Activated T-cell treated with anti-CD3 and anti-CD28 coated beads, Interleukin-2, amount 50 U/mL, for 48 hours (primary cell): ENCODE results near the gene PDIA6.
"Not testable (repeated sequence)": the region's sequence is repeated elsewhere in the genome, so short reads cannot be mapped to it uniquely, and the experiment has no call there.

ENCODE experiments used
- DNase-seq, 2 experiments: peaks; one replicate each; pipeline ENCODE4 v3.0.0-alpha.2; 2020

The PDIA6 gene

DNA sequence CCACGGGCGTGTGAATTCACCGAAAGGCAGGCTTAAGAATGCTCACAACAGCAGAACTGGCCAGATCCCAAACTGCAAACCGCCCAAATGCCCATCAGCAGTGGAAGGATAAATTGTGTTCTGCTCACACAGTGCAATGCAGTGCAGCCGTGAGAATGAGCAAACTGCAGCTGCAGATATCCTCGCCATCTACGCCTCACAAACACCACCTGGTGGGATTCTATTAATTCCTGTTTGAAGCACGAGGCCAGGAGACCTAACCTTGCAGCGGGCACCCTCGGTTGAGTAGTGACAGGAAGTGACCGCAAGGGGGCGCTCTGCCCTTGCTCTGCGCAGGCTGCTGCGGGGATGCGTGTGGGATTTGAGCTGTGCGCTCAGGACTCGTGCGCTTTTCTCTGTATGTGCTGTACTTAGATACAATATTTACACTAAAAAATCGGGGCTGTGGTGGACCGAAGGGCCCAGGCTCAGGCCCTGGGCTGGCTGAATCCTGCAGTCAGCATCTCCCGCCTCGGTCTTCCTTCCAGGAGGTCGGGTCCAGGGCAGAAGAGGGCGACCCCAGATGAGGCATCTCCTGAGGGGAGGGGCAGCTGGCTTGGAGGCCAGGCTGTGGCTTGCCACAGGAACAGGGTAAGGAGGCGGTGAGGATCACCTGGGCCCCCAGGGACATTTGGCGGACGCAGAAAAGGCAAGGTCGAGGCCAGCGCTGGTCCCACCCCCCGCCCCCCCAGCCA is 19.8 kb upstream of the PDIA6 start:
- DNase-seq: peak; percentile 88 to 89

DNA sequence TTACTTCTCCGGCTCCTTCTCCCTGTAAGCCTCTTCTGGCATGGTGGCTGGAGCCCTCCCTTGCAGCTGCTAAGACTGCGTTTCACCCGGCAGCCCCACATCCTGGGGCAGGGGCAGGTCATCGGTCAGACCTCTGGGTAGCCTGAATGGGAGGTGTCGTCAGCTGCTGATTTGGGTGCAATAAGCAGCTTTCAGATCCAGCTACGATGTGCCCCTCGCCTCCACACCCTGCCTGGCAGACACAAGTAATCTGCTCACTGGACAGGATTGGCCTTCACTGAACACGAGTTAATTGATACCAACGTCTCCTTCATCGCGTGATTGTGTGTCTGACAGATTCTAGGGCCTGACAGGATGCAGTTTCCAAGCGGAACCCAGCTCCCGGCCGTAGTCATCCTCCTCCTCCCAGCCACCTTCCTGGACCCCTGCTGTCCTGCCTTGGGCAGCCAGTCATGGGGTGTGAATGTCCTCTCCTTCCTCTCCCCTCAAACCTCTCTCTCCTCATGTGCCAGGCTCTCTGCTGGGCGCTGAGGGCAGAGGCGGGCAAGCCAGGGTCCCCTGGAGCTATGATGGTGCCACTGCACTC is 18.9 kb upstream of the PDIA6 start:
- DNase-seq: no peak

DNA sequence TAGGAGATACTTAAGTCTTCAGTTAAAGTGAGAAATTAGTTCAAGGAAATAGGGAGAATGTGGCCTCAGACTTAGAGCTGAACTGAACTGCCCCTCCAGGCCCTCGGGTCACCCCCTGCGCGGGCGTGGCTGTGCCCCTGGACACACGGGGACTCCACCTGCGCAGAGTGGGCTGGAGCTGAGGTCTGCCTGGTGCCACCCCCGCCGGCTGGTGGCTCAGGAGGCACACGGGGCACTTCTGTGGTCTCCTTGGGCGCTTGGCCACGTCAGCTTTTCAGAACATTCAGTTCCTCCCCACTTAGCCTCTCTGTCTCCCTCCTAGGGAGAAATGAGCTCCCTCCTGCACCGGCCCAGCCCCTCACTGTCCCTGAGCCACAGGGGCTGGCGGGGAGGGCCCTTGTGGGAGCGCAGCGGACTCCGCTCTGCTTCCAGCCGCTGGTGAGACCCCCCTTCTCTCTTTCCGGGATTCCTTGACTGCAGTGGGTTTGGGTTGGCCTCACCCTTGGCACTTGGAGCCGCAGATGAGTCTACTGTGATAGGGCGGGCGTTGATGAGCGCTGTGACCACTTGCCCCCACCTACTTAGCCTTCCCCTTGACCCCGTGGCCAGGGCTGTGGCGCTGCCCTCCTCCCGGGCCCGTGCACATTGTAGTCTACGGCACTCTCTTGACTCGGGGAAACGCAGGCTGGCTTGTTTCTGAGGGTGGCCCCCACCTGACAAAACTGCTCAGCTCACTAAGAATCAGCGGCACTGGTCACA is 18.2 kb upstream of the PDIA6 start:
- DNase-seq: no peak

DNA sequence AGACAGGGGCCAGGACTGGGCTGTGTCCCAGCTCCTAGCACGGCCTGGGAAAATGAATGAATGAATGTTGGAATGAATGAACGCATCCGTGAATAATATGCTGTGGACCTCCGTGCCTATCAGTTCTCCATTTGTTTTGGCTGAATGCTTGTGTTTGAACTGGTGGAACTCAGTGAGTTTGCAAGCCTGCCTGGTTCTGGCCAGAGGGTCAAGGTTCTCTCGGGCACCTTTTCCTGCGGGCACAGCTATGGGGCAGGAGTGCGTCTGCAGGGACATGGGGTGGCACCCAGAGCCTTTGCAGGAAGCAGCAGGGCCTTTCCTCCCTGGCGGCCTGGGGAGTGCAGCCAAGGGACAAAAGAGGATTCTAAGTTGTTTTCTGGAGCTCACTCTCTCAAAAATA is 17.6 kb upstream of the PDIA6 start:
- no peak for DNase-seq

DNA sequence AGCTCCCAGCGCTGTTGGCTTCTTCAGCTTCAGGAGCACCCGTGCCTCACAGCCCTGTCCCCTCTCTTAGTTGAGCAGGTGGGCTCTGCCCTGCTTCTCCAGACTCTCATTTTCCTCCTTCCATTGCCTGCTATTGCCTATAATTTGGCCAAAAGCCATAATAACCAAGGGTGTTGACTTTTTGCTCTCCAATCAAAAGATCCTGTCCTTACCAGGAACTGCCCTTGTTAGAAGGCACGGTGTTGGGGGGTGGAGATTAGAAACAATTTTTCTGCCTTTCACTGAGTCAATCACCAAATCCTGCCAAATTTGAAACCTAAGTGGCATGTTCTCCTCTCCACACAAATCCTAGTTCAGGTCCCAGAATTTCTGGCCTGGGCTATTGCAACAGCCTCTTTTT is 16.7 kb upstream of the PDIA6 start:
- no peak for DNase-seq

DNA sequence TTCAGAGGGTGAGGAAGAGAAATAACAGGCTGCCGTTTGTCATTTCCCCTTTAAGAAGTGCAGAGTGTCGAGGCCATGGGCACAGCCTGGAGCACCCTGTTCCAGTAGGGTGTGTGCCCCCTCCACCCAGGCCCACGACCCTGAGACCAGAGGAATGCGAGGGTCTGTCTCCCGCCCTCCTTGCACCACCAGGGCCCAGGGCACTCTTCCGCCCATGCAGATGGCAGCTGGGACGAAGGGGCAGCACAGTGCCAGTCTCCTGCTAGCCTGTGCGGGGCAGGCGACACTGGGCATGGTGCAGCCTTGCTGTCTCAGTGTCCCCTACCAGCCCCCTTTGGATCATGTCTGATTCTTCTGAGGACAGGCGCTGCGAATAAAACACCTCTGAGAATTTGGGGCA is 15.8 kb upstream of the PDIA6 start:
- DNase-seq: no peak

DNA sequence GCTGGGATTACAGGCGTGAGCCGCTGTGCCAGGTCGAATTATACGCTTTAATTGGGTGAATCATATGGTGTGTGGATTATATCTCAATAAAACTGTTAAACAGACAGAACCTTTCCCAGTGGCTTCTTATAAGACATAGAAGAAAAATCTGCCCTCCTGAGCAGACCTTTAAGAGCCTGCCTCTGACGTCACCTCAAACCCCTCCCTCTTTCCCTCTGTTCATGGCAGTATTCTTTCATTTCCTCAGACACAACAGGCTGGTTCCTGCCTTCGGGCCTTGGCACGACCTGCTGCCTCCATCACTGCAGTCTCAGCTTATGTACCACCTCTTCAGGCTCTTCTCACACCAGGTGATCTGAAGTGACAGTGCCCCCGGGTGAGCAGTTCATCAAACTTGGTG is 14.0 kb upstream of the PDIA6 start:
- DNase-seq: no peak

DNA sequence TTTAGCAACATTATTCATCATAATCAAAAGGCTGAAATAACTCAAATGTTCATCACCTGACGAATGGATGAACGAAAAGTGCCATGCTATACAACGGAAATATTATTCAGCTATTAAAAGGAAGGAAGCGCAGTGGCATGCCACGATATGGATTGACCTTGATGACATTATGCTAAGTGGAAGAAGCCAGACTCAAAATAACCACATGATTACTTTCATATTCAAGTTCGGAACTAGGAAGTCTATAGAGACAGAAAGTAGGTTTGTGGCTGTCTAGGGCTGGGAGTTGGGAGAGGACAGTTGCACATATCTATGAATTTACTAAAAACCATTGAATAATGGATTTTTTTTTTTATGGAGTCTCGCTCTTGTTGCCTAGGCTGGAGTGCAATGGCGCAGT is 13.4 kb upstream of the PDIA6 start:
- no peak for DNase-seq

DNA sequence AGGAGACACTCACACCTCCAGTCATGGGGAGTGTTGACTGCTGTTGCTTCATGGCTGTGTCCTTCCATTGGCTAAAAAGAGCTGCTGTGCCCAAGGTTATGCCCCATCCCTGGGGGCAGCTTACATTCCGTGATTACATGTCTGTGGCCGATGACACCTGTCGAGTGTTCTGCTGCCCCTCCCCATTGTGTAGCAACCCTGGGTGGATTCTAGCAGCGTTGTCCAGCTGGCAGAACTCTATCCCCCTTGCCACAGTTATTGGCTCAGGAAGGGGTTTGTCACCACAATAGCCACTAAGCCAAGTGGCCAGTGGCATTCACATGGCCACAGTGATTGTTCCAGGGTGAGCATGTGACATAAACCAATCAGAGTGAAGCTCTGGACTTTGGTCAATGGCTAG is 11.6 kb upstream of the PDIA6 start:
- no peak for DNase-seq

DNA sequence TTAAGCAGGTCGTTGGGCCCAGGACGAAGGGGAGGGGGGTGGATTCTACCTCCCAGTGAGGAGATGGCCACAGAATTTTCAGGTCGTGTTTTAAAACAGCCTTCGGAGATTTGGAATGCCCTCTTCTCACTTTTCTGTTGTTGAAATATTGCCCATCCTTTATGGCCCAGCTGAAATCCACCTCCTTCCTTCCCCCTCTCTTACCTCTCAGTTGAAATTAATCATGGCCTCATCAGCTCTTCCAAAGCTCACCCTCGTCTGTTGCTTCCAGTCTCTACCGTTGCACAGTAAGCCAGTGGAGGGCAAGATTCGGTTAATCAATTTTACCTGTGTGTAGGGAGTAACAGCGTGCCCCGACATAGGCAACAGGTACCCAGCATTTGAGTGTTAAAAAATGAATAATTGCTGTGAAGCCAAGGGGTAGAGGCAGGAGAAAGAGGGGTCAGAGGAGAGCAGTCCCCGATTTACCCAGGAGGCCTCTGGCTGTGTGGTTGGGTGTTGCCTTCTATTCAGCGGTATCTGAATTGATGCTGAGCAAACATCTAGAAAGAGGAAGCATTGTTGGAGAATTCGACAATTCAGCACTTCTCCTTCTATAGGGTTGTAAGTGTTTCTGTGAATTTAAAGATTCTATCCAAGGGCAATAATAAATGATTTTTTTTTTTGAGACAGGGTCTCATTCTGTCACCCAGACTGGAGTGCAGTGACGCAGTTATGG is 8.6 kb upstream of the PDIA6 start:
- no peak for DNase-seq

DNA sequence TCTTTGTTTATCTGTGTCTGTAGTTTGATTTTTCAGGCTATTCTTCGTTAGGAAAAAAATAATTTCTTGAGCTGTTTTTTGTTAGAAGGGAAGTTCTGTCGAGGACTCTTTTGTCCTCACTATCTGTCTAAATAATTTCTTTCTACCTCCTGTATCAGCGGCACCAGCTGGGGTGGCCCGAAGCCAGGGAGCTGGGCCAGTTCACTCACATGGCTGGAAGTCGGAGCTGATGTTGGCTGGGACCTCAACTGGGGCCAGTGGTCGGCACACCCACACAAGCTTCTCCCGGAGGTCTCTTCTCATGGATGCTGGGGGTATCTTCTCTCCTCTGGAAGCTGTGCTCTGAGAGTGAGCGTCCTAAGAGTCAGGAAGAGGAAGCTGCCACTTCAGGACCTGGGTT is 8.0 kb upstream of the PDIA6 start:
- no peak for DNase-seq

DNA sequence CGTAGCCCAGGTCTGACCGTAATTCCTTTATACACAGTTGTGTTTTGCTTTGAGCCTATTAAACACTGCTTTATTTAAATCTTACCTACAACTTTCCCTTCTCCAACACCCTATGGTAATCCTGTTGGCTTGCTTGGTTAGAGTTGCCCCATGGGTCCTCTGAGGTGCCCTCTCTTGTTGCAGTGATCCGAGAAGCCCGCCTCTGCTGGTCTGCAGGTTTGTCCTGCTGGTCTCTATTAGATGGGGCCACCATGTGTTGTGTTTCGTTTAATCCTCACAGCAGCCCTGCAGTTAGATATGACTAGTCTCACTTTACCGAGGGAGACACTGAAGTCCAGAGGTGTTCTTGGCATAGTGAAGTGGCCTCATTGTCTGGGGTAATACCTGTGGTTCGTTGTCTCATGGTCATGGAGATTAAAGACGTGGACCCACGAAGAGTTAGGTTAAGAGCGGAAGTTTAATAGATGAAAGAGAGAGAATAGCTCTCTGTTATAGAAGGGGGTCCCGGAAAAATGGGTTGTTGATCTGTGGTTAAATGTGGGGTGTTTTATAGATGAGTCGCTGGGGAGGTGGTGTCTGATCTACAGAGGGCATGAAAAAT is 7.2 kb upstream of the PDIA6 start:
- DNase-seq: no peak

DNA sequence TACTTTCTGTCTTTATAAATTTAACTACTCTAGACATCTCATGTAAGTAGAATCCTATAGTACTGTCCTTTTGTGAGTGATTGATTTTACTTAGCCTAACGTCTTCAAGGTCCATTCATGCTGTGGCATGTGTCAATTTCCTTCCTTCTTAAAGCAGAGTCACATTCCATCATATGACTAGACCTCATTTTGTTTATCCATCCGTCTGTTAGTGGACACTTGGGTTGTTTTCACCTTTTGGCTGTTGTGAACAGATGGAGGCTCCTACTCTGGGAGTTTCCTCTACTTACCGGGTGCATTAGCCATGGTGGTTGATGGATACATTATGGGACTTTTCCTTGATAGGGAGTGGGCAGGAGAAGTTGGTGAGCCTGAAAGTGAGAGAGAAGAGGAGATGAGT is 6.4 kb upstream of the PDIA6 start:
- no peak for DNase-seq

DNA sequence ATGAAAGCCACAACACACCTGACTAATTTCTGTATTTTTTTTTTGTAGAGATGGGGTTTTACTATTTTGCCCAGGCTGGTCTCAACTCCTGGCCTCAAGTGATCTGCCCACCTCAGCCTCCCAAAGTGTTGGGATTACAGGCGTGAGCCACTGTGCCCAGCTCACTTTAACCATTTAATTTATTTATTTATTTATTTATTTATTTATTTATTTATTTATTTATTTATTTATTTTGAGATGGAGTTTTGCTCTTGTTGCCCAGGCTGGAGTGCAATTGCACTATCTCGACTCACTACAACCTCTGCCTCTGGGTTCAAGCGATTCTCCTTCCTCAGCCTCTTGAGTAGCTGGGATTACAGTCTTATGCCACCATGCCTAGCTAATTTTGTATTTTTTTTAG is 5.7 kb upstream of the PDIA6 start:
- not testable (repeated sequence) for DNase-seq

DNA sequence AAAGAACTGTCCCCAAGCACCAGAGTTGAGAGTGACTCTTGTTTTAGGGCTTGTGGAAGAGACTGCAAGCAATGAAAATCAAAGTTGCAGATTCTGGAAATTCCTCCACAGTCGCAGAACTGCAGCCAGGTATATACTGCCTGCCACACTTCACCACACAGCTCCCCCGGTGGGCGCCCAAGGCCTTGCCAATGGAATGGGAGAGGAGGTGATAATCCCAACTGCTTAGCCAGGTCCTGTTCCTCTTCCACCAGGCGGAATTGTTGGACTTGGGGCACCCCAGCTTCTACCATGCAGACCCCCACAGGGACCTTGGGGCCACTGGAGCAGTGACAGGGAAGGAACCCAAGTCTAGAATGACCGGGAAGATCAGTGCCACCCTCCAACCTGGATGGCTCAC is 4.8 kb upstream of the PDIA6 start:
- no peak for DNase-seq

DNA sequence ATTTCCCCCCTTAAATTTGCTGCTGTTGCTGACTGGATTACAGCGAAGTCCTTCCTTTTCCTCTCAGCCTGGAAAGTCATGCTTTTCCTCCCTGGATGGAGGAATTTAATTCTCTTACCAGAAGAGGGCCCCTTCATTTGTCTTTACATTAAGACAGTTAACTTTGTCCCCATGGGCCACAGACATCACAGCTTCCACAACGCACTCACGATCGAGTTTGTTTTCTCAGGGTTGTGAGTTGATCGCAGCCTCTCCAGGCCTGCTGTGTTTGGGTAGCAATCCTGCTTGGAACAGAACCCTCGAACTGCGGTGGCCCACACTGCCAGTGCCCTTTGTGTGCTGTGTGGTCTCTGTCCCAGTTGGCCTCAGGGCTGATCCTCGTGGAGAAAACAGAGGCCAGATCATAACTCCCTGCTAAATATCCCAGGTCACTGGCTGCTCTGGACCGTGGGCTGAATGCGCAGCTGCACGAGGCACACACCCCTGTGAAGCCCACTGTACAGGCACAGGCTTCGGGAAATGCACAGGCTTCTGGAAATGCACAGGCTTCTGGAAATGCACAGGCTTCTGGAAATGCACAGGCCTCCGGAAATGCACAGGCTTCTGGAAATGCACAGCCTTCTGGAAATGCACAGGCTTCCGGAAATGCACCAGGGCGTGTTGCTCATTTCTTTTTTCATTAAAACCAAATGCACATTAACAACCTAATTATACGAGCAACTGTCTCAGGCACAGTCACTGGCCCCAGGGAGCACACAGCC is 2.2 kb upstream of the PDIA6 start:
- no peak for DNase-seq

DNA sequence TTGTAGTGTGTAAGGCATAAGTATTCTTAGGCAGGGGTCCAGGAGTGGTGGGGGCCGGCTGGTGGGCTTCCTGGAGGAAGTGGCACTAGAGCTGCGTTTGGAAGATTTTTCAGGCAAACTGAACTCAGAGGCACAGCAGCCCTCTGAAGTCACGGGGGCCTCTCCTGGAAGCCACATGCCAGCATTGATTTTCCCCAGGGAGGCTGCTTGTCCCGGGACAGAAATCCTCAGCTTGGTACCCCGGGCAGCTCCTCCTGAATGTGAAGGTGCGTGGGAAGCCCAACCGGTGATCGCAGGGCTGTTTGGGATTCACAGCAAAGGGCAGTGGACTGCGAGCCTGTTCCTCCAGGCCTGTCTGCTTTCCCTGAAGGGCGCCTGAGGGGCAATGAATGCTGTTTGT is 1.6 kb upstream of the PDIA6 start:
- no peak for DNase-seq

DNA sequence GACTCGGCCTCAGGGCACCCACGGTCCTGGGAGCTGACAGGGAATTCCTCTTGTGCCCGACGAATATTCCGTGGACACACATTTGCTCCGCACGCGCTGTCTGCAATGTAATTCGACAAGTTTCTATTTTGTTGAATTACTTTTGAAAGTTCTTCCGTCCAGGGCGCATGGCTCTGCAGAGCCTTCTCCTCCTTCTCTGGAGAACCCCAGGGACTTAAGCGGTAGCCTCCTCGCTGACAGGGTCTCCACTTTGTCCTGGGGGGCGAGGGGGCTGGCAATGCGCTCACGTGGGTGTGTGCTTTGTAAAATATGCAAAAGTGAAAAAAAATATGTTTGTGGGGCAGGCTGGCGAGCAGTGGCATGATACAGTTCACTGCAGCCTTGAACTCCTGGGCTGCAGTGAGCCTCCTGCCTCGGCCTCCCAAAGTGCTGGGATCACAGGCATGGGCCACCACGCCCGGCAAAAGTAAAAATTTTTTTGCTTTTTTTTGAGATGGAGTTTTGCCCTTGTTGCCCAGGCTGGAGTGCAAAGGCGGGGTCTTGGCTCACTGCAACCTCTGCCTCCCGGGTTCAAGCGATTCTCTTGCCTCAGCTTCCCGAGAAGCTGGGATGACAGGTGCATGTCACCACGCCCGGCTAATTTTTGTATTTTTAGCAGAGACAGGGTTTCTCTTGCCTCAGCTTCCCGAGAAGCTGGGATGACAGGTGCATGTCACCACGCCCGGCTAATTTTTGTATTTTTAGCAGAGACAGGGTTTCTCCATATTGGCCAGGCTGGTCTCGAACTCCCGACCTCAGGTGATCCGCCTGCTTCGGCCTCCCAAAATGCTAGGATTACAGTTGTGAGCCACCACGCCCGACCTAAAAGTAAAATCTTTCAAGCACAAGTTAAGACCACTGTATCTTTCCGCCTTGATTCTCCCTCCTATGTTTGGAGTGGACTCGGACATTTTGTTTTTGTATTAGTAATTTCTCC is 866 bp upstream of the PDIA6 start:
- not testable (repeated sequence) for DNase-seq

DNA sequence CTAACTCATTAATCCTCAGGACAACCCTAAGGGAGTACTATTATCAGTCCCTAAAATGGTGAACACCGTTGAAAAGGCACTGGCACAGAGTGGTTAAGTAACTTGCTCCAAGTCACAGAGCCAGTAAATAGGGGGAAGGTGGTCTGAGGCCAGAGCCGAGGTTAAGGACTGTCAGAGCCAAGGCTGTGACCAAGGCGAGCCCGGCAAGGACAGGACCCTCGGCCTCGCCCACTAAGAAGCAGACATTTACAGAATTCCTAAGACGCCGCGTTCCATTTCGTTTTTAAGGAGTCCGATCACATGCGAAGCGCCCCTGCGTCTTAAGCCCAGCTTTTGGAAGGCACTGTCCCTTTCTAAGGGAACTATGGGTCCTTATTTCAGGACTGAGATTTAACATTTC is 1.1 kb downstream of the PDIA6 start:
- DNase-seq: peak in 1 of 2 experiments; percentile 28

DNA sequence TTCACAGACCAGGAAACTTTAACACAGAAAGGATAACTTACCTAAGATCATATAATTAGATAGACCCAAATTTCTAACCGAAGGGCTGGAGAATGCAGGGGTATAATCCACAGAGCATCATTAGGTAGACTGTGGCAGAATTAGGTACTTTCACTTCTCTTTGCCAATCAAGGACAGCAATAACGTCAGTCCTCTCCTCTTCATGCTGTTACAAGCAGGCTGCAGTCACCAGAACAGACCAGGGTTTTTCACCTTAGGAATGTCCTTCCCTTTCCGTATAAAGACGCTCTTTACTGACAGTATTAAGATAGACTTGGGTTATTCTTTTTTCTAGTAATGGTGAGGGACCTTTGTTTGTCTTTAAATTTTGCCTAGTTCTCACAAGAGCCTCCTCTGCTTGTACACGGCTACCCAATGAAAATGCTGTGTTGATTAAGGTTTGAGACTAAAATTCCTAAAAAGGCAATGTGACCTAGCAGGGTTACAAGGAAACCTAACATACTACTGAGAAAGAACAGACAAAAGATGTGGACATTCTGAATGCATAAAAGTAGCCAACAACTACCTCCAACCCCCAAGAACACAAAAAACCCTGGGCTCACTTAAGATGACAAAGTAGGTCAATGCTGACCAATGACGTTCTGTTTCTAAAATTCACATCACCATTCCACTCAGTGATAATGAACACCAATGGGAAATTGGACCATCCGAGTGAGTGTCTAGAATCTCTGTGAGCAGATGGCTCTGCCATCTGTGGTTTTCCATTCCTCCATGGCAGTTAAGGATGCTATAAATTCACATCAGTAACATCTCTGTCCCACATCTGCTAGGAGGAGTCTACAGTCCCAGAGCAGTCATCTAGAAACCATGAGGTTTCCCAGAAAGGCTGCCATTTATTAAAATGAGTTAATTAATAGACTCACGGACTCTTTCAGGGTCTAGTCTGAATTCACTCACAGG is 2.1 kb downstream of the PDIA6 start:
- DNase-seq: no peak
